ENCODE measurements around the gene ZBTB17.

The ZBTB17 gene

DNA sequence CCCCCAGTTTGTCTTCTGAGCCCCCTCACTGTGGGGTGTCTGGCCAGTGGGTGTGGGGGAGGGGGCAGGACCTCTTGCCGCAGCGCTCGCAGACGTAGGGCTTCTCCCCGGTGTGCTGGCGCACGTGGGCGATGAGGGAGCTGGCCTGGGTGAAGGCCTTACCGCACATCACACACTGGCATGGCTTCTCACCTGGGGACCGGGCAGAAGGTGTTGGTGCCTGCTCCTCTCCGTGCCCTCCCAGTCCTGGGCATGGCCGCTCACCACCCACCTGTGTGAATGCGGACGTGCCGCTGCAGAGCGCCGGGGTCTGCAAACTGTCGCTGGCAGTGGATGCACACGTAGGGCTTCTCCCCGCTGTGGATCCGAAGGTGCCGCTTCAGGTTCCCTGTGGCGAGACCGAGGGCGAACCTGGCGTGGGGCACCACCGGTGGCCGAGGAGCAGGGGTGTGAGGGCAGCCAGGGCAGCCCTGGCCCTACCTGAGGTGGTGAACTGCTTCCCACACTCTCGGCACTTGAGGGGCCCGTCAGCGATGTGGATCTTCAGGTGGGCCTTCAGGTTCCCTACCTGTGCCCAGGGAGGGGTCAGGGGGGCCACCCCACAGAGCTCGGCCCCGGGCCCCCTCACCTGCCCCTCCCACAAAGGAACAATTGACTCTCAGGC is 32.4 kb downstream of the ZBTB17 start:
- H3K27me3 ChIP-seq (ENCODE audit: control insufficient read depth, insufficient read depth, low read length) = no peaks in the 10 kb centered on the region
- H3K79me2 ChIP-seq = peaks cover 3% of the 10 kb centered on the region
- H3K9me3 ChIP-seq (ENCODE audit: control insufficient read depth, low read length) = no peaks in the 10 kb centered on the region
- H3K27ac ChIP-seq = no peak overlapping the region
- no peak overlapping the region for H3K4me2 ChIP-seq (ENCODE audit: low read length)
- TF ChIP-seq, protein P1, sequence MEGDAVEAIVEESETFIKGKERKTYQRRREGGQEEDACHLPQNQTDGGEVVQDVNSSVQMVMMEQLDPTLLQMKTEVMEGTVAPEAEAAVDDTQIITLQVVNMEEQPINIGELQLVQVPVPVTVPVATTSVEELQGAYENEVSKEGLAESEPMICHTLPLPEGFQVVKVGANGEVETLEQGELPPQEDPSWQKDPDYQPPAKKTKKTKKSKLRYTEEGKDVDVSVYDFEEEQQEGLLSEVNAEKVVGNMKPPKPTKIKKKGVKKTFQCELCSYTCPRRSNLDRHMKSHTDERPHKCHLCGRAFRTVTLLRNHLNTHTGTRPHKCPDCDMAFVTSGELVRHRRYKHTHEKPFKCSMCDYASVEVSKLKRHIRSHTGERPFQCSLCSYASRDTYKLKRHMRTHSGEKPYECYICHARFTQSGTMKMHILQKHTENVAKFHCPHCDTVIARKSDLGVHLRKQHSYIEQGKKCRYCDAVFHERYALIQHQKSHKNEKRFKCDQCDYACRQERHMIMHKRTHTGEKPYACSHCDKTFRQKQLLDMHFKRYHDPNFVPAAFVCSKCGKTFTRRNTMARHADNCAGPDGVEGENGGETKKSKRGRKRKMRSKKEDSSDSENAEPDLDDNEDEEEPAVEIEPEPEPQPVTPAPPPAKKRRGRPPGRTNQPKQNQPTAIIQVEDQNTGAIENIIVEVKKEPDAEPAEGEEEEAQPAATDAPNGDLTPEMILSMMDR (IDR thresholded peaks at IDR 0.05) = no peak
- no peak overlapping the region for H3K9ac ChIP-seq
- no peaks in the 10 kb centered on the region for H3K36me3 ChIP-seq (ENCODE audit: control insufficient read depth, insufficient read depth, low read length)
- H3K4me3 ChIP-seq (ENCODE audit: low read depth, low read length) = no peak overlapping the region
- H2AFZ ChIP-seq = no peak overlapping the region
- peaks cover 6% of the 10 kb centered on the region for H3K4me1 ChIP-seq

DNA sequence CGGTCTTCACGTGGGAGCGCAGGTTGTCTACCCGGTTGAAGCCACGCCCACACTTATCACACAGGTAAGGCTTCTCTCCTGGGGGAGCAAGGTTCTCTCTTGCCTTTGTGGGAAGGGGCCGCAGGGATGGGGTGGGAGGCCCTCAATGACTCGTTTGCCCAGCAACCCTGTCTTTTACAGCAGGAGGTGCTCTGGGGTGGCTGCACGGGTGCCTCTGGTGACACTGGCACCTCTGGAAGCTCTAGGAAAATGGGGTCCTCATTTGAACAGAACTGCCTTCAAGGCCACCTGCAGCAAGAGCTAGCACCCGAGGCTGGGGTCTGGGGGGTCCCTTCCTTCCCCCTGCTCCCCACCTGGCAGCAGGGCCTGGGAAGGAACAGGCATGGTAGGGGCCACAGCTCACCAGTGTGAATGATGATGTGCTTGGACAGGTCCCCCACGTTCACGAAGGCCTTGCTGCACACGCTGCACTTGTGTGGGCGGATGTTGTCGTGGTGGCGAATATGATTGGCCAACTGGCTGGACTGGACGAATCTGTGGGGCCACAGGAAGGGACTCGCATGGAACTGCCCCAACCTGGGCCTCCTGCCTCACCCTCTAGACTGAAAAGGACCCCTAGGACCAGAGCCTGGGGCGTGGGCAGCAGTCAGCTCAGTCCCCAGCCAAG is 33.1 kb downstream of the ZBTB17 start:
- no peaks in the 10 kb centered on the region for H3K9me3 ChIP-seq (ENCODE audit: control insufficient read depth, low read length)
- TF ChIP-seq, protein P1 (IDR thresholded peaks at IDR 0.05) = no peak
- no peak overlapping the region for H3K4me2 ChIP-seq (ENCODE audit: low read length)
- peaks cover 3% of the 10 kb centered on the region for H3K79me2 ChIP-seq
- H3K36me3 ChIP-seq (ENCODE audit: control insufficient read depth, insufficient read depth, low read length) = no peaks in the 10 kb centered on the region
- no peaks in the 10 kb centered on the region for H3K27me3 ChIP-seq (ENCODE audit: control insufficient read depth, insufficient read depth, low read length)
- peaks cover 6% of the 10 kb centered on the region for H3K4me1 ChIP-seq
- no peak overlapping the region for H2AFZ ChIP-seq
- no peak overlapping the region for H3K27ac ChIP-seq
- no peak overlapping the region for H3K4me3 ChIP-seq (ENCODE audit: low read depth, low read length)
- no peak overlapping the region for H3K9ac ChIP-seq

DNA sequence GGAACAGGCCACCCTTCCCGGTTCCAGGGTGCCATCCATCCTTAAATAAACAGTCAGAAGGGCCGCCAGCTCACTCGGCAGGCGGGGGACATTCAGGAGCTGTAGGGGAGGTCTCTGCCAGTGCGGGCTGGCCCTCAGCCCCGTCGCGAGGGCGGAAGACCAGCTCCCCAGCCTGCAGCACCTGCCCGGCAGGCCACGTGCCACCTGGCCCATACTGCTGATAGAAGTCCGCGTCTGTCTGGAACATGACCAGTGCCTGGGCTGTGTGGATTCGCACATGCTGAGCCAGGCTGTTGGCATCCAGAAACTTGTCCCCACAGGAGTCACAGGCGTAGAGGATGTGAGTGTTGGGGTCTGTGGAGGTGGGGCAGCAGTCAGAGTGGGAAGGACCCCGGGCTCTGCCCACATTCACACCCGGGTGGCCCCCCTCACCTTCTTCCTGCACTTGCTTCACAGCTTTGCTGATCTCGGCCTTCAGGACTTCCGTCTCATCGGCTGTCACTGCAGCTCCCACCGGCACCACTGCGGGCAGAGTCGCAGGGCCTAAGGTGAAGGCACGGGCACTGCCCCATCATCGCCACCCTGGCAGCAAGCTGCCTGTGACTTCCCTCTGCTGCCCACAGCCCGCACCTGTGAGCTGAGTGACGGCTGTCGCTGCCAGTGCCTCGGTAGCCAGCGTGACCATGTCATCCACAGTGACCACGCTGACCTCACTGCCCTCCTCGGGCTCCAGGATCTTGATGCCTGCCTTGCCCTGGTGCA is 33.8 kb downstream of the ZBTB17 start:
- Histone ChIP-seq H3K36me3 (ENCODE audit: control insufficient read depth, insufficient read depth, low read length) (no peaks in the 10 kb centered on the region), H3K27ac (no peak overlapping the region), H3K27me3 (ENCODE audit: control insufficient read depth, insufficient read depth, low read length) (no peaks in the 10 kb centered on the region), H3K9me3 (ENCODE audit: control insufficient read depth, low read length) (no peaks in the 10 kb centered on the region), H2AFZ (no peak overlapping the region), H3K4me3 (ENCODE audit: low read depth, low read length) (no peak overlapping the region), H3K9ac (no peak overlapping the region), H3K4me2 (ENCODE audit: low read length) (no peak overlapping the region), H3K79me2 (peaks cover 3% of the 10 kb centered on the region), H3K4me1 (peaks cover 6% of the 10 kb centered on the region)
- TF ChIP-seq, protein P1 (IDR thresholded peaks at IDR 0.05) = no peak

DNA sequence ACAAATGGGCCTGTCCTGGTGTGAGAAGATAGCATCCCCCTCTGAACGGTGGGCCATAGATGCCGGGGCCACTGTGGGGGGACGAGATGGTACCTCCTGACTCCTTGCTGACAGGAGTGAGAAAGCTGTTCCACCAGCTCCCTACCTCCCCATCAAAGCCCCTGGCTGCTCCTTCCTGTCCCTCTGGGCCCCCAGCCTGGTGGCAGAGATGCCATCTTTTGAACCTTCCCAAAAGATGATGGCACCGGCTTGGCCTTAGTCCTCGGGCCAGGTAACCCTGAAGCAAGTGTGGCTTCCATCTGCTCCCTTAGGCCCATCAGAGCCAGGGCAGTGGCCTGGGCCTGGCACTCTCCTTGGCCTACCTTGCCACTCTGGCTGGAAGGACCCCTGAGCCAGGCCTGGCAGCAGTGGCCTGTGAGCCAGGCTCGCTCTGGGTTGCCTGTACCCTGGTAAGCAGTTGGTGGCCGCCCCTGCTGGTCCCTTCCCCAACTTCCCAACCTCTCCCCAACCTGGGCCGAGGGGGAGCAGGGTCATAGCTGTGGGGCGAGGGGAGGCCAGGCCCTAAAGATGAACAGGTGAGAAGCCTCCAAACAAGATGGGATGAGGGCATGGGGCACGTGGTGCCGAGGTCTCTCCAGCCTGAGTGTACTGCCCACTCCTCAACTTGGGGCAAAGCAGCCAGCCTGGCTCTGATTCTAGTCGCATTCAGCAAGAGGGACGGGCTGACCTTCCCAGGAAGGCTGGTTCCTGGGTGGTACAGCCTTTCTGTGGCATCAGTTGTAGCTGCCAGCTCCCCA is 34.7 kb downstream of the ZBTB17 start:
- peaks cover 3% of the 10 kb centered on the region for H3K79me2 ChIP-seq
- H3K27me3 ChIP-seq (ENCODE audit: control insufficient read depth, insufficient read depth, low read length) = no peaks in the 10 kb centered on the region
- H3K9ac ChIP-seq = no peak overlapping the region
- H3K36me3 ChIP-seq (ENCODE audit: control insufficient read depth, insufficient read depth, low read length) = no peaks in the 10 kb centered on the region
- no peak overlapping the region for H3K4me3 ChIP-seq (ENCODE audit: low read depth, low read length)
- TF ChIP-seq, protein P1 (IDR thresholded peaks at IDR 0.05) = no peak
- H3K4me1 ChIP-seq = peaks cover 6% of the 10 kb centered on the region
- H3K4me2 ChIP-seq (ENCODE audit: low read length) = no peak overlapping the region
- no peak overlapping the region for H3K27ac ChIP-seq
- H3K9me3 ChIP-seq (ENCODE audit: control insufficient read depth, low read length) = no peaks in the 10 kb centered on the region
- no peak overlapping the region for H2AFZ ChIP-seq

Measured in parathyroid adenoma (tissue), 2 donors.